Medulla oblongata (tissue), 1 donor: ENCODE results near the gene DLST.

Experiments used
- DNase-seq: peaks from one replicate; pipeline ENCODE4 v3.0.0-alpha.2; 2015; ENCODE audit errors: extremely low spot score

The DLST gene

DNA sequence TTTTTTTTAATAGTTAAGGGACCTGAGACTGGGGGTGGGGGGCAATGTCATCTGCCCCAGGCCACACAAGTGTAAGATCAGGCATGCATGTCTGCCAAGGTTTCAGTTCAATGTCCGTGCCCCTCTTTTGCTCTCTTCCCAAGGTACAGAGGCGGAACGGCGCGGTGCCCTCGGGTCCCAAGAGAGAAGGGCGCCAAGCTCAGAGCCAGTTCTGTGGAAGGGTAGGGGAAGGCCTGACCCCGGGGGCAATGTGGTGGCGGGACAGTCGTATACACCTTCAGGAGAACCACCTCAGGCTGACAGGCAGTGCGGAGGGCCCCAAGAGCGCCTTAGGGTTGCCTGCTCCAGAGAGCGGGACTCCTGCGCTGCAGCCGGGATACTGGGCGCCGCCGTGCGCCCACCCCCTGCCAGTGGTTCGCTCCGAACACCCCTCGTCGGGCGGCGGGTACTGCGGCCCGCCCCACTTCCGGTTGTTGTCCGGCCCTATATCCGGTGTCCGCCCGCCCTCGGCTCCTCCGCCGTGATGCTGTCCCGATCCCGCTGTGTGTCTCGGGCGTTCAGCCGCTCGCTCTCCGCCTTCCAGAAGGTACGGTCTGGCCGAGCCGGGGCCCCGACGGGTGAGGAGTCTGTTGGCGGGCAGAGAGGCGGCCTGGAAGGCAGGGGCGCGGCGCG, at the start of gene DLST:
TSS of gene DLST (plus strand) at position 486 of the 672 bp plus-strand sequence. CDS start at position 524, 38 bp downstream.
- peak; percentile 83 for DNase-seq

DNA sequence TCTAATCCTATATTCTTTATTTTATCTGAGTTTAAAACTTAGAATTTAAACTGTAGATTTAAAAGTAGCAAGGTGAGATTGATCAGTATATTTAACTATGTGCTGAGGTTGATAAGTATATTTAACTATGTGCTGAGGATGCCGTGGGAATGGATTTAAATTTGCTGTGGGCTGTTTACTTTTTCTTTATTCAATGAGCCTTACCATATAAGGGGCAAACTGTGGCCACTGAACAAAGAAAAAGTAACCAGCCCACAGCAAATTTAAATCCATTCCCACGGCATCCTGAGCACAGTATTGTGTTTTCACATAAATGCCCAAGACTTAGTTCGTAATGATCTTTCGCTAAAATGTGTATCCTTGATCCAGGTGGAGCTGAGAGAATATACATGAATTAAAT, 48.9 kb upstream of the DLST start:
- DNase-seq, result no peak

DNA sequence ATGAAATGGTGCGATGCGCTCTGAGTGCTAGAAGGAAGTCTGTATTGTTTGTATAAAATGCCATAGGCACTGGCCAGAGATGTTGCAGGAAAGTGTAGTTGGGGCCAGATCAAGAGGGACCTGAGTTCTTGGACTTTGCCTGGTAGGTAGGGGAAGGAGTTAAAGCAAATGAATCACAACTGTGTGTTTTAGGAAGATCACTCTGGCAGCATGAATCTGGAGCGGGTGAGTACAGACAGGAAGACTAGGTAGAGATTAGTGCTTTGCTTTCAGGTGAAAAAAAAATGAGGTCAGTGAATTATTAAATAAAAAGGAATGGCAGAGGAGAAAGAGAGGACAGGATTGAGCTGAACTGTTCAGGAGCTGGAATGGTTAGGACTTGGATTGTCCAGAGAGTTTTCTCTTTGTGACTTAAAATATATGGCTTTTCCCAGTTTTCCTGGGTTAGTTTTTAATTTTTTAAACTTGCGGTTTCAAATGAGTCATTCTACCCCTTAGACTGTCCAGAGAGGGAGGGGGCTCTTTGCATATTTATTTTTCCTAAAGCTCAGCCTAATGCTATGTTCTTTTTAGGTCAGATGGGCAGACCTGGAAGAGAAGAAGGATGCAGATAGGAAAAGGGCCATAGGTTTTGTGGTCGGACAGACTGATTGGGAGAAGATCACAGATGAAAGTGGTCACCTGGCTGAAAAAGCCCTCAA, 46.9 kb upstream of the DLST start:
- no peak for DNase-seq

DNA sequence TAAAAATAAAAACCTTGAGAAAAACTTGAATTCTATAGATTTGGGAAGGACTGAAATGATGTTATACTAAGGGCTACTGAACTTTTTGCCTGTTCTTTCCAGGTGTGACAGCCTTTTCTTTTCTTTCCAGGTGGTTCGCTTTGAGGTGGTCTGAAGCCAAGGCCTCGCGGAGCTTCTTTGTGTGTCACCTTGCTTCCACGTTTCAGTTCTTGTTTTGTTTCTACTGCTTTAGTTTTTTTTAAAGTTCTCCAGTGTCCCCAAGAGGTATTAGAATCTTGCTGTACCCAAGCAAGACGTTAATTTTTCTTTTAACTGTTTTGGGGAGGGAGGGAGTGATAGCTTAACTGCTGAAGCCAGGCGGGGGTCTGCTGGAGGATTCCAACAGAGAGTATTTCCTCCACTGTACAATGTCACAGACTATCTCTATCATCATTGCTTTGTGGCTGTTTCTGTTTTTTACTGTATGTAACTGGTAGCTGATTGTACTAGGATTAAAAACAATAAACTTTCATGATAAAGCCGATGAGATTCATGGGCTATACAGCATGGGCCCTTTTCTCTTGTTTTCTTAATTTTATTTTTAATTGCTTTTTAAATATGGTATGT, 46.0 kb upstream of the DLST start:
- no peak for DNase-seq

DNA sequence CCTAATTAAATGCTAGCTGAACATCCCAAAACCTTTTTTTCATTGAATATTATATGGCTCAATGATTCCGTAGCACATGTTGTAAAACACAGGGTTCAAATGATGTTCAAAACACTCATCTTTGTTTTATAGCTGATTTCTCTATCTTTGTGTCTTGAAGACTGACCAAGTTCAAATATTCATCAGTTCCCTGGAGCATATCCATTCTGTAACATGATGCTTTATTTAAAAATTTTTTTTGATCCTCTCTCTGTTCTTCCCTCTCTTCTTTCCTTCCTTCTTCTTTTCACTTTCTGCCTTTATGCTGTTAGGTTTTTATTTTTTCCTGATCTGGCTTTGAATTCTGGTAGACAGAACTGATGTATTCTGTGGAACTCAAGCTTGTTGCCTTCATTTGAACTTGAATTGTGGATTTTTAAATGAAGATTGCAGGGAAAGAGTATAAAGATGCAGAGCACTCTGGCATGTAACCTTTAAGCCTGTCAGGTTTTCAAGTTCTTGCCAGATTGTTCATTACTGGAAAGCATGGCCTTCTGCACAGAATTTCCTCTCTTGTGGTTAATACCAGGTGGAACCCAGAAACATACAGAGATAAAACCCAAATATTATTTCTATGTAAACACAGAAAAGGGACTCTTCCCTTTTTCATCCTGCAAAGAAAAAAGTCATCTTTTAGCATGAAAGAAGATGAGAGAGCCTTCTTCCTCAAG, 45.3 kb upstream of the DLST start:
- no peak for DNase-seq

DNA sequence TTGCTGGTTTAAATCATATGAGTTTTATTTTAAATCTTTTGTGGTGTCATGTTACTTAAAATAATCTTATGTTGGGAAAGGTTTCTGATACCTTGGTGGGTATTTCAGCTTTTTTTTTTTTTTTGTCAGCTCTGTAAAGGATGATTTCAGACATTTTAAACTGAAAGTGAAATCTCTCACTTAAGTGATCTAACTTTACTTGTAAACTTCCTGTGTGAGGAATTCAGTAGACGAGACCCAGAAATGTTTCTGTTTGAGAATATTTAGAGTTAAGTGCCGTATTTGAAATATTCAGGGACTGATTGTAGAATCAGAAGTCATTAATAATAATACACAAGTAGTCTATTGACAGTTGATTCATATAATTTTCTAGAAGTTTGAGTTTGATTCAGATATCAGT, 43.5 kb upstream of the DLST start:
- no peak for DNase-seq

DNA sequence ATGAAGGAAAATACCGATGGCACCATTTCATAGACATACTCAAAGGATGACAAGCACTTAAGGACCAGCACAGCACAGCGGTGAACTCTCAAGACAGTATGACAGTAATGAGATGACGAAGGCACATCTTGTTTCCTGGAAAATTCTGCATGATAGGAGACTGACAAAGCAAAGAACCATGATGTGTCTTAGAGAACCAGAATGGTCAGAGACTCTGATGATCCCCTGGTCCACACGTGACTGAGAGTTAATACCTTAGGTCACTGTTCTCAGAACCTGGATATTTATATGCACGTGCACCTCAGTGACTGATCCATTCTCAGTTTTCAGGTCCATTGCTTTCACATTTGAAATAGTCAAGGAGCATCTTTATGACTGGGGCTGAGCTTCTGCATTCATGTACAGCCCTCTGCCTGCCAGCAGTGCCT, 41.1 kb upstream of the DLST start:
- no peak for DNase-seq

DNA sequence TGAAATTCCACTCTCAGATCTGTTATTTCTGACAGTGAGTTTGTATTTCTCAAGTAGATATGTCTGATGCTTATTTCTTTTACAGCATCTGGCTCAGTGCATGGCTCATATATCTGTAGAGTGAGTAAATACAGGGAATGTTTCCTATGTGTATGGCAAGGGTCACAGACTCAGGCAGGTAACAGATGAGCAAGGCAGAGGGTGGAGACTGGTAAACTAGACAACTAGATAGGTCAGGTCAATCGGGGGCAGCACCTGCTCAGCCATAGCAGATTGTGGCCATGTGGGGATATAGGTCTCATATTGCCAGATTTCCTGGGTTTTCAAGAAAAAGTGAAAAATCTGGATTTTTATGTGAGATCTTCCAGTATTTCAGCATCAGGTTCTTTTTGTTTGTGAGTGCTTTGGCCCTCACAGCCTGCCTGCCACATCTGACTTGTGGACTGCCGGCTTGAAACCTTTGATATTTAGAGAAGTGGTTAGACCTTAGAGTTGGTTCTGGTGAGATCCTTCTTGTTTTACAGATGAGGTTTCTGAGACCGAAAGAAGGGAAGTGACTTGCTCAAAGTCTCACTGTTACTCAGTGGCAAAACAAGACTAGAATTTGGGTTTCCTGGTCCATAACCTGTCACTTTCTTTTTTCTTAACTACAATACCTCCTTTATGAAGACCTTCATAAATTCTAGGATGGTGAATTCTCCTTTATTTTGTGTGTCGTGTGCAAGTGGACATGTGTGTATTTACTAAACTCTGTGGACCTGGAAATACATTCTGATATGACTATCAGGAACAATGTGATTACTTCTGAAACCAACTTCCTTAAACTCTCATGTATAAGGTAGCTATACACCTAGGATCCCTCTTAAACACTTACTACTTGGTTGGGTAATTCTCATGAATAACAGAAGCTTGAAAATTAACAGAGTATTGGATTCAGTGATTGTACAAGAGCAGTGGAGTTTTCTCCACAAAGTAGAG, 40.2 kb upstream of the DLST start:
- no peak for DNase-seq

DNA sequence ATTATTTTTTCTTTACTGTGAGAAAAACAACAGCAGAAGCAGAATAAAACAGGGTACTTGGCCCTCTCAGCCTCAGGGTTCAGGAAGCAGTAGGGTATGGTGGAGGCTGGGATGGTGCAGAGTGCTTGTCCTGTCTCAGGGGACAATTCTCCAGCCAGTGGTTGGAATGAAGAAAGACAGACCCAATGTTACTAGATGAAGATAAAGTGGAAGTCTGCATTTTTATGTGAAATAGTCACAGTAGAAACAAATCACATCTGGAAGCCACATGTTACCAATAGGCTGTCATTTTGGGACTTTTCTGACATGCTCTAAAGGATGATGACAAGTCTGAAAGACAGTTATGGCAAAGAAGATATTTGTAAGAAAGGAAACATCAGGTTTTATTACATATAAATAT, 38.1 kb upstream of the DLST start:
- DNase-seq, result no peak

DNA sequence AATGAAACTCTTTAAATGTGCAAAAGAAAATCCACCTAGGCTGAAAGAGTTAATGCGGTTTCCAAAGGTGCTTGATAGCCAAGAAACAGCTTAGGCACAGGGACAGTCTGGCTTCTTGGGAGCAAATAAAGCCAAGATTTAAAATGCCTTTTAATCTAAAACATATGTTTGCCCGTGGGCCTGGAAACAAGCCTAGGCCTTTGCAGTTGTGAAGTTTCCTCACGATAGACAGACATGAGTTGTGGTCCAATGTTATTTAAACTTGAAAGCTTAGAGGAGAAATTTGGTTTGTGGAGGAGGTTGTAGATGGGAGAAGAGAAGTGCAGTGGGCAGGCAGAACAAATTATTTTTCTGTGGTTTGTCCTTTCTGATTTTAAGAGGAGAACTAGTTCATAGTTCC, 35.5 kb upstream of the DLST start:
- no peak for DNase-seq

DNA sequence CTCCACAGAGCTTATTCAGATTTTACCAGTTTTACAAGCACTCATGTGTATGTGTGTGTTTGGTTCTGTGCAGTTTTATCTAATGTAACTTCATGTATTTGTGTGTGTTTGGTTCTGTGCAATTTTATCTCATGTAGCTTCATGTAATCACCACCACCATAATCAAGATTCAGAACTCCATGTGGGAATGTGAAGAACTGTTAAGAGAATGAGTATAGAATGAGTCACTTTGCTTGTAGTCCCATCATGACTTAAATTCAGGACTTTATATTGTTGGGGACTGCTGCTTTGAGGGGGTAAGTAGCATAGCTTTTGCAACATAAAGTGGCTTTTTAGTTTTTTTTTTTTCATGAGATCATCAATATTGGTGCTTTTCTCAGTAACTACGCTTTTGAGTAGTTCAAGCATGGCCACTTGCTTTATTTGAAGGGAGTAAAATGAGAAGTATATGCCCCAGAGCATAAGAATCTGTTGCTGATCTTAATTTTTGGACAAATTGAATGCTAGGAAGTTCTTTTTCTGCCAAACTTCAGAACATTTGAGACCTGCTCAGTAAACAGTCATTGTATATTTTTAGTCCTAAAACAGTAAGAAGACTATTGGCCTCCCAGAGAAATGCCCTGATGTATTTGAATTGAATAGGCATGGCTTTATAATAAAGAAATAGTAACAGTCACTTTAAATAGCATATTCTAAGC, 34.6 kb upstream of the DLST start:
- no peak for DNase-seq

DNA sequence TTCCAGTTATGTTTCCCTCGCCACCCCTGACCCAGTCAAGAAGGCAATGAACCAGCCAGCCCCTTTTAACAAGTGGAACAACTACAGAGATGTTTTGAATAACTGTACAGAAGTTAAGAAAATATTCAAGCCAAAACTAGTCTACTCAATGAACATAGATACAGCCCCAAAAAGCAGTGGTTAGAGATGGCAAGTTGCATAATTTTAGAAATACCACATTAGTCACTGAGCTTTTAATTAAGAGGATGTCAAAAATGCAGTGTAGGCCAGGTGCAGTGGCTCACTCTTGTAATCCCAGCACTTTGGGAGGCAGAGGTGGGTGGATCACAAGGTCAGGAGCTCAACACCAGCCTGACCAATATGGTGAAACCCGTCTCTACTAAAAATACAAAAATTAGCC, 32.9 kb upstream of the DLST start:
- DNase-seq, result no peak

DNA sequence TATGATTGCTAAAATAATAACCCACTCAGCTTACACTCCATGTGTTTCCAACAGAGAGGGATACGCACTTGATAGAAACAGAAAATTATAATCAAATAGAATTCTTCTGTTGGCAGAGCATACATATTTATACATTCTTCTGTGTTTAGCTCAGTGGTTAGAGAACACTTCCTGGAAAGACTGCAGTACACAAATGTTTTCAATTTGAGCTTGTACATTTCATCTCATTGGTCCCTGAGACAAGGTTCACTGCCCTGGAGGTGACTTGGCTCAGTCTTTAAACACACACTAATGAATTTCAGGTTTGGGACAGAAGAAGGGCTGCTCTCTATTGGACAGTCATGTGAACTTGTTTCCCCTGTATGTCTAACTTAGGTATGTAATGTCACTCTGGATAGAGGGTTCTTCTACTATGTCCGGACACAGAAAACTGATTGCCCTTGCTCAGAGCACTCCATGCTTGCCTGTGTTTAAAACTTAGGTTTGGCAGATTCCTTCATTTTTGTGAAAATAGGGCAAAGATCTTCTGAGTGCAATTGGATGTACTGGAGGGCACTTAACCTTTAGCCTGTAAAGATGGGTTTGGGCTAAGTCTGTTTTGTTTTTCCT, 28.7 kb upstream of the DLST start:
- no peak for DNase-seq

DNA sequence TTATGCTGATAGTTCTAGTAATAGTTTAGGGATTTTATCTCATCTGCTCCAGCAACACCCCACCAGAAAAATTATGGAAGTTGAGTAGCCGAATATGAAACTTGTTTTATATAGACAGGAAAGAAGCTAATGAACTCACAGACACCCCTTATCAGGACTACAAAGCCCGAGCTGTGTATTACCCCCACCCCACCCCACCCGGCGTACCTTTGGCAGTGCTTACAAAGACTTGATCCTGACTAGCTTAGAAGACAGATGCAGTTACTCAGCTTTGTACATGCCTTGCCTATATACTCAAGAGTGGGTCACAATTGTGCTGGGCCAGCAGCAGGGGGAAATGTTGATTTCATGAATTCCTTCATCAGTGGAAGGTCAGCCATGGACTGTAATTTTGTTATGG, 28.1 kb upstream of the DLST start:
- DNase-seq, result no peak

DNA sequence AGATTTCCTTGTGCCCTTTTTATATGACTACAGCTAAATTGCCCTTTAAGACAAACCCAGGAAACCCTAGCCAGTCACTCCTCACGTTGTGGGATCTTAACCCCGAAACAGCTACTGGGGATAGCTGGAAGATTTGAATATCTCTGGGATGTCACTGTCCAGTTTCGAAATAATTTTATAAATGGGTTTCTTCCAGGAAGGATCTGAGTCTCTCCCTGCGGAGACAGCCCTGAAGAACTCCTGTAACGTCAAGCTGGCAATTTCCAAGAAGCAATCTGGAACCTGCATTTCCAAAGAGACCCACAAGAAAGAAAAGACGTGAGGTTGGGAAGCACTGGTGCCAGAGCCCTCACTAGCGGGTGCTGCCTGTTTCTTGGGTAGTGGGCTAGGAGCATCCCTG, 26.7 kb upstream of the DLST start:
- DNase-seq, result no peak

DNA sequence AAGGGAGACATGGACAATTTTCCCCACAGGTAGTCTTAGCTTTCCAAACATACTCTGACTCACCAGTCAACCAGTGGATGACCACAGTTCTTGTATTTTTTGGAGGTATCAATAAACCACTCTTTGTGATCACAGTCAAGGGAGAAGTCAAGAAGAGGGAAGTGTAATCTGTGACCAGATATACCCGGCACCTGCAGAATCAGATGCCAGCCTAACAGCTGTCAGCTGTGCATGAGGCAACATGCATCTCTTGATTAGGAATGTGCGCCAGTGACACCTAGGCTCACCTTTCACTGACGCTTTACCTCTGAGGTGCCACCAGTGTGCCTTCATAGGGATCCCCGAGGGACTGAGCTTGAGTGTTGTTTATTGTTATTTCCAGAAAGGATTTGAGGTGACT, 25.8 kb upstream of the DLST start:
- no peak for DNase-seq

DNA sequence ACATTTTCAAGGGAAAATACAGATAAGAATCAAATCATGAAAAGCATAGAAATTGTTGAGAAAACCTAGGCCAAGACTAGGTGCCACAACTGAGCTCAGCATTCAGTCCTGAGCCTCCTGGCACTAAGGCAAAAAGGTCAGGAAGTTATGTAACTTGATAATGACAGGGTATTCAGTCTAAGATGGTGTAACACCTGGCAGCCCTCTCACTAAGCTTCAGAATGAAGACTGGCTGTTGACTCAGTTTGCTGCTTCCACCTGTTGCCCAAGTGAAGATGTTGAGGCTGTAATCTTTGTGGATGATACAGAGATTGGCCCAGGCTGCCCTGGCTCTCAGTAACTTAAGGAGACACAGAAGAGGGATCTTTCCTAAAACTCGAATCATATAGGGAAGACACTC, 25.4 kb upstream of the DLST start:
- no peak for DNase-seq

DNA sequence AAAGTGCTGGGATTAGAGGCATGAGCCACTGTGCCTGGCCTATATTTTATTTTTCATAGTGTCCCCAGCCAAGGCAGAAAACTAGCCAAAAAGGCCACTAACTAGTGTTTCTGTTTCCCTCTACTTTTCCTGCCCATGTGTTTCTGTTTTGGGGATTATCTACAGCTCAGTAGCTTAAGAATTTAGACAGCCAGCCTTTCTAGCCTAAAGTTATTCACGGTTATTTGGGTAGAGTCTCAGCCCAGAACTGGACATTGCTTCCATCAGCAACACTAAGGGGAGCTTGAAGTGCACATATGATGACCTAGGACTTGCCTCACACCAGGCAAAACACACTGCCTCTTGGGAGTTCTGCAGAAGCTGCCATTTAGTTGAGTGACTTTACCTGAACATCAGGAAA, 23.7 kb upstream of the DLST start:
- no peak for DNase-seq

DNA sequence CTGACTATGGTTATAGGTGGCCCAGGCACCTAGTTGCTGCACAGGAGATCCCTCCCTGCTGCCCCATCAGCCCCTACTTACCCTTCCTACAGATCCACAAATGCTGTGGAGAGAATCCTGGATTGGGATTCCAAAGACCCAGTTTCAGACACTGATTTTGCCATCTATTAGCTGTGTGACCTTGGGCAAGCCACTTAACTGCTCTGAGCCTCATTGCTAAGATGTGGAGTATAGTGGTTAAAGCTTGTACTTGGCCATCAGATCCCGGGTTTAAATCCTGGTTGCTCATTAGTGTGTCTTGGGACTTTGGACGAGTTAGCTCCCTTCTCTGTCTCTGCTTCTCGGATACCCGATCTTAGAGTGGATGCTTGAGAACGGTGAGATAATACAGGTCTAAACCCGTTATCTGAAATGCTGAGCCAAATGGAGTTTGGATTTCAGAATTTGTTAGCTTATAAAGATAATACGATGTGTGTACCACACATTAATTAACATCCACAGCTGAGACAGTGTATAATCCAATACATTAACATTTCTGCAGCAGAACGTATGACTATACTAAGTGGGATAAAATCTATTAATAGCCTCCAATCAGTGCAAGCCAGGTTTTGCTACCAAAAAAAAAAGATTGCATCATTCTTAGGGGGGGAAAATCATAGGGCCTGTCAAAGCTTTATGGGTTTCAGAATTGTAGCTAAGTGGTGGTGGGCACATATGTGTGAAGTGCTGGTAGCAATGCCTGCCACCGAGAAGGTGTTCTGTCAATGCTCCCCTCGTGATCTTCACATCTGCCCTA, 21.8 kb upstream of the DLST start:
- DNase-seq, result no peak
